ENCODE results near the gene HOXD12.

GRCh38 chr2:176083796-176084261 is 15.8 kb upstream of the HOXD12 start, which contains the start of gene EVX2:
- TF ChIP-seq CTCF (IDR thresholded peaks at IDR 0.05) = no peak
- TF ChIP-seq POLR2A (IDR thresholded peaks at IDR 0.05) = no peak
- no peak for TF ChIP-seq EP300 (IDR thresholded peaks at IDR 0.05)
- no peak for TF ChIP-seq POLR2AphosphoS5 (IDR thresholded peaks at IDR 0.05)

All from stomach (tissue), 4 donors.